ENCODE measurements around the gene SNORC.

DNA sequence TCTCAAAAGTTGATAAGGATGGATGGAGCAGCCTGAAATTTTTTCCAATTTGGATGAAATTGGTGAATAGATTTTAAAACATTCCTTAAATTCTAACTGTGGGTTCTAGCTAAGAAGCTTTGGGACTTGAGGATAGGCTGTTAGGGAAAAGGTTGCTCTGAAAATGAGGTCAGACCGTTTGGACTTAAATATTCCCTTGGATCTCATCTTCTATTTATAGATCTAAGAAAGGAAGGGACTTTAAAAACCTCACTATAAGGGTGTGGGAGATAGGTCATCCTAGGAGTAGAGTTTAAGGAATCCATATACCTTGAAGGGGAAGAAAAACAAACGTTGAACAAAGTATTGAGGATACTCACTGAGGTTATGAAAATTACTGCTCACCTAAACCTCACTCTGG is 17.4 kb upstream of the SNORC start:
- TF ChIP-seq, protein P1, sequence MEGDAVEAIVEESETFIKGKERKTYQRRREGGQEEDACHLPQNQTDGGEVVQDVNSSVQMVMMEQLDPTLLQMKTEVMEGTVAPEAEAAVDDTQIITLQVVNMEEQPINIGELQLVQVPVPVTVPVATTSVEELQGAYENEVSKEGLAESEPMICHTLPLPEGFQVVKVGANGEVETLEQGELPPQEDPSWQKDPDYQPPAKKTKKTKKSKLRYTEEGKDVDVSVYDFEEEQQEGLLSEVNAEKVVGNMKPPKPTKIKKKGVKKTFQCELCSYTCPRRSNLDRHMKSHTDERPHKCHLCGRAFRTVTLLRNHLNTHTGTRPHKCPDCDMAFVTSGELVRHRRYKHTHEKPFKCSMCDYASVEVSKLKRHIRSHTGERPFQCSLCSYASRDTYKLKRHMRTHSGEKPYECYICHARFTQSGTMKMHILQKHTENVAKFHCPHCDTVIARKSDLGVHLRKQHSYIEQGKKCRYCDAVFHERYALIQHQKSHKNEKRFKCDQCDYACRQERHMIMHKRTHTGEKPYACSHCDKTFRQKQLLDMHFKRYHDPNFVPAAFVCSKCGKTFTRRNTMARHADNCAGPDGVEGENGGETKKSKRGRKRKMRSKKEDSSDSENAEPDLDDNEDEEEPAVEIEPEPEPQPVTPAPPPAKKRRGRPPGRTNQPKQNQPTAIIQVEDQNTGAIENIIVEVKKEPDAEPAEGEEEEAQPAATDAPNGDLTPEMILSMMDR (optimal IDR thresholded peaks at IDR 0.05 in 1 of 3, IDR thresholded peaks at IDR 0.05 in 1 of 3, conservative IDR thresholded peaks at IDR 0.05 in 1 of 3; ENCODE audit: extremely low read depth in 1 of 3, insufficient read depth in 2 of 3, low read length in 3 of 3), result no peak
- TF ChIP-seq EZH2 (IDR thresholded peaks at IDR 0.05; ENCODE audit: low read length), result no peak
